Mononuclear cell (primary cell): Measurements from ENCODE around the gene DISC1. TPM values are rescaled to one million over a fixed set of nuclear protein-coding genes. Genes with fewer than 3 reads are reported as not detected.
"Not testable (repeated sequence)": the region's sequence is repeated elsewhere in the genome, so short reads cannot be mapped to it uniquely, and the experiment has no call there.

ENCODE experiments used
- H3K27me3 ChIP-seq: 2 replicates; pipeline ENCODE4 v1.6.0; 2011; ENCODE audit warnings: low read length, control low read depth; ENCODE audit not compliant: insufficient read depth
- H3K4me1 ChIP-seq: 2 replicates; pipeline ENCODE4 v1.5.1; 2011; ENCODE audit warnings: mild to moderate bottlenecking, low read length, control low read depth; ENCODE audit not compliant: insufficient read depth
- H3K4me3 ChIP-seq: 2 replicates; pipeline ENCODE4 v1.5.1; 2011; ENCODE audit warnings: mild to moderate bottlenecking, low read length, moderate library complexity
- H3K9me3 ChIP-seq: 2 replicates; pipeline ENCODE4 v1.5.1; 2011; ENCODE audit warnings: low read depth, mild to moderate bottlenecking, control low read depth, low read length
- total RNA-seq: library from RNA; depleted of rRNA; stranded (reverse); fragments of >200 nt; gene quantifications from one replicate; pipeline ENCODE4 v1.2.3, GENCODE V29; 2012

The DISC1 gene
- total RNA-seq, 1 donor = 17.2 TPM

- Histone ChIP-seq H3K9me3 (no peaks in the 10 kb centered on the region), H3K4me3 (no peak overlapping the region), H3K4me1 (peaks cover 33% of the 10 kb centered on the region), H3K27me3 (no peaks in the 10 kb centered on the region)
These were observed 7.9 kb upstream of the DISC1 start for GRCh38 chr1:231618609-231619256.

- Histone ChIP-seq H3K4me3 (no peak overlapping the region), H3K4me1 (peaks cover 28% of the 10 kb centered on the region), H3K9me3 (no peaks in the 10 kb centered on the region), H3K27me3 (no peaks in the 10 kb centered on the region)
These were observed 7.3 kb upstream of the DISC1 start for GRCh38 chr1:231619257-231619634.

GRCh38 chr1:231625042-231625441 lies 1.5 kb upstream of the DISC1 start:
- not testable (repeated sequence) for H3K9me3 ChIP-seq, H3K4me3 ChIP-seq, H3K27me3 ChIP-seq
- peaks cover 36% of the 10 kb centered on the region for H3K4me1 ChIP-seq

- Histone ChIP-seq H3K4me3 (peak overlapping the region; percentile 83), H3K27me3 (no peaks in the 10 kb centered on the region), H3K9me3 (no peaks in the 10 kb centered on the region), H3K4me1 (peaks cover 36% of the 10 kb centered on the region)
These were observed 535 bp upstream of the DISC1 start for GRCh38 chr1:231625975-231626534.

GRCh38 chr1:231626951-231627614 lies 493 bp downstream of the DISC1 start:
- Histone ChIP-seq H3K9me3 (no peaks in the 10 kb centered on the region), H3K4me1 (peaks cover 36% of the 10 kb centered on the region), H3K4me3 (peak overlapping the region; percentile 83)

GRCh38 chr1:231628207-231628876 lies 1.8 kb downstream of the DISC1 start:
- H3K4me3 ChIP-seq = no peak overlapping the region
- no peaks in the 10 kb centered on the region for H3K9me3 ChIP-seq
- peaks cover 36% of the 10 kb centered on the region for H3K4me1 ChIP-seq
- H3K27me3 ChIP-seq = no peaks in the 10 kb centered on the region

More at GRCh38 chr1:231626951-231627614, 493 bp downstream of the DISC1 start:
- no peaks in the 10 kb centered on the region for H3K27me3 ChIP-seq

- H3K9me3 ChIP-seq = no peaks in the 10 kb centered on the region
- no peak overlapping the region for H3K4me3 ChIP-seq
- no peaks in the 10 kb centered on the region for H3K27me3 ChIP-seq
- peaks cover 36% of the 10 kb centered on the region for H3K4me1 ChIP-seq
These were observed 2.5 kb downstream of the DISC1 start for GRCh38 chr1:231629132-231629531.

- Histone ChIP-seq H3K9me3 (no peaks in the 10 kb centered on the region), H3K4me3 (no peak overlapping the region), H3K27me3 (no peaks in the 10 kb centered on the region), H3K4me1 (peaks cover 33% of the 10 kb centered on the region)
These were observed 4.1 kb downstream of the DISC1 start for GRCh38 chr1:231630558-231631205.

- peaks cover 26% of the 10 kb centered on the region for H3K4me1 ChIP-seq
- H3K4me3 ChIP-seq = no peak overlapping the region
- H3K9me3 ChIP-seq = no peaks in the 10 kb centered on the region
- no peaks in the 10 kb centered on the region for H3K27me3 ChIP-seq
These were observed 5.1 kb downstream of the DISC1 start for GRCh38 chr1:231631717-231632116.

GRCh38 chr1:231632119-231632518 lies 5.5 kb downstream of the DISC1 start:
- Histone ChIP-seq H3K4me3 (no peak overlapping the region), H3K27me3 (no peaks in the 10 kb centered on the region), H3K9me3 (no peaks in the 10 kb centered on the region), H3K4me1 (peaks cover 24% of the 10 kb centered on the region)

GRCh38 chr1:231634323-231635013 lies 7.9 kb downstream of the DISC1 start:
- Histone ChIP-seq H3K4me3 (no peak overlapping the region), H3K9me3 (no peaks in the 10 kb centered on the region), H3K4me1 (peaks cover under 1% of the 10 kb centered on the region), H3K27me3 (no peaks in the 10 kb centered on the region)

- Histone ChIP-seq H3K9me3 (no peaks in the 10 kb centered on the region), H3K4me3 (no peak overlapping the region), H3K27me3 (no peaks in the 10 kb centered on the region), H3K4me1 (no peaks in the 10 kb centered on the region)
These were observed 9.6 kb downstream of the DISC1 start for GRCh38 chr1:231636157-231636556.

- H3K4me3 ChIP-seq, H3K4me1 ChIP-seq, H3K27me3 ChIP-seq, H3K9me3 ChIP-seq: not testable (repeated sequence)
These were observed 10.3 kb downstream of the DISC1 start for GRCh38 chr1:231636922-231637321.

- Histone ChIP-seq H3K4me1 (no peaks in the 10 kb centered on the region), H3K9me3 (no peaks in the 10 kb centered on the region), H3K4me3 (no peak overlapping the region), H3K27me3 (no peaks in the 10 kb centered on the region)
These were observed 12.1 kb downstream of the DISC1 start for GRCh38 chr1:231638647-231639046.
